BLaER1 treated with 17β-estradiol and CSF1 and Interleukin-3, amounts not matched to agents 10 nM and 100 nM (cell line): Measurements from ENCODE around the gene HOXC13.

Experiments
- H3K27ac ChIP-seq, 11 experiments: shearing (Covaris generic); formaldehyde crosslinking; 2 replicates each; pipeline ENCODE4 v1.8.1; 2022
- H3K27me3 ChIP-seq, 11 experiments: shearing (Covaris generic); formaldehyde crosslinking; 2 replicates each; pipeline ENCODE4 v1.8.1; 2022
- H3K36me3 ChIP-seq, 11 experiments: shearing (Covaris generic); formaldehyde crosslinking; 2 replicates each; pipeline ENCODE4 v1.8.1; 2022
- H3K4me1 ChIP-seq, 10 experiments: shearing (Covaris generic); formaldehyde crosslinking; 2 replicates each; pipeline ENCODE4 v1.8.1; 2022
- H3K4me2 ChIP-seq, 11 experiments: shearing (Covaris generic); formaldehyde crosslinking; 2 replicates each; pipeline ENCODE4 v1.8.1; 2022
- H3K4me3 ChIP-seq, 10 experiments: shearing (Covaris generic); formaldehyde crosslinking; 2 replicates each; pipeline ENCODE4 v1.8.1; 2022
- H3K9ac ChIP-seq, 11 experiments: shearing (Covaris generic); formaldehyde crosslinking; 2 replicates each; pipeline ENCODE4 v1.8.1; 2022
- H3K9me3 ChIP-seq, 11 experiments: shearing (Covaris generic); formaldehyde crosslinking; replicated peaks in 1 of 11; 2 replicates each; pipeline ENCODE4 v1.8.1; 2022
- H4K20me1 ChIP-seq, 11 experiments: shearing (Covaris generic); formaldehyde crosslinking; 2 replicates each; pipeline ENCODE4 v1.8.1; 2022
- Cebpa-rat ChIP-seq, 11 experiments: shearing (Covaris generic); IDR thresholded peaks; 2 replicates each; pipeline ENCODE4 v1.8.1; 2022

HOXC13 gene

GRCh38 chr12:53985994-53986685 lies 47.5 kb downstream of the HOXC13 start:
- Histone ChIP-seq H3K4me1 (peaks cover 0 to 17% (median 0%) of the 10 kb centered on the region in 10 experiments; a peak in 4 of 20 replicates), H3K9ac (no peak overlapping the region), H3K27ac (no peak overlapping the region), H4K20me1 (peaks cover 0 to 91% (median 86%) of the 10 kb centered on the region in 11 experiments; a peak in 17 of 22 replicates), H3K4me2 (no peak overlapping the region), H3K4me3 (no peak overlapping the region), H3K9me3 (peaks cover 6 to 56% (median 26%) of the 10 kb centered on the region in 11 experiments; a peak in 20 of 22 replicates), H3K27me3 (peaks cover 99 to 100% (median 100%) of the 10 kb centered on the region in 11 experiments), H3K36me3 (no peaks in the 10 kb centered on the region)
- no peak for TF ChIP-seq Cebpa-rat (IDR thresholded peaks at IDR 0.05)

- no peak overlapping the region for H3K27ac ChIP-seq
- peaks cover 0 to 91% (median 87%) of the 10 kb centered on the region in 11 experiments; a peak in 17 of 22 replicates for H4K20me1 ChIP-seq
- peaks cover 6 to 51% (median 26%) of the 10 kb centered on the region in 11 experiments; a peak in 20 of 22 replicates for H3K9me3 ChIP-seq
- no peak overlapping the region for H3K9ac ChIP-seq
- no peak overlapping the region for H3K4me2 ChIP-seq
- peaks cover 99 to 100% (median 100%) of the 10 kb centered on the region in 11 experiments for H3K27me3 ChIP-seq
- no peak overlapping the region for H3K4me3 ChIP-seq
- peaks cover 0 to 17% (median 0%) of the 10 kb centered on the region in 10 experiments; a peak in 4 of 20 replicates for H3K4me1 ChIP-seq
- no peak for TF ChIP-seq Cebpa-rat (IDR thresholded peaks at IDR 0.05)
- no peaks in the 10 kb centered on the region for H3K36me3 ChIP-seq
These were observed 48.3 kb downstream of the HOXC13 start for GRCh38 chr12:53986686-53987483.

GRCh38 chr12:53987787-53988230 lies 49.2 kb downstream of the HOXC13 start:
- Histone ChIP-seq H3K4me1 (peaks cover 0 to 17% (median 0%) of the 10 kb centered on the region in 10 experiments; a peak in 4 of 20 replicates), H3K9ac (no peak overlapping the region), H3K36me3 (no peaks in the 10 kb centered on the region), H3K9me3 (peaks cover 6 to 42% (median 24%) of the 10 kb centered on the region in 11 experiments; a peak in 20 of 22 replicates), H3K27ac (no peak overlapping the region), H3K4me3 (no peak overlapping the region), H3K27me3 (peaks cover 99 to 100% (median 100%) of the 10 kb centered on the region in 11 experiments), H3K4me2 (no peak overlapping the region), H4K20me1 (peaks cover 0 to 89% (median 84%) of the 10 kb centered on the region in 11 experiments; a peak in 17 of 22 replicates)
- no peak for TF ChIP-seq Cebpa-rat (IDR thresholded peaks at IDR 0.05)

- peaks cover 0 to 89% (median 82%) of the 10 kb centered on the region in 11 experiments; a peak in 17 of 22 replicates for H4K20me1 ChIP-seq
- no peak overlapping the region for H3K9ac ChIP-seq
- TF ChIP-seq Cebpa-rat (IDR thresholded peaks at IDR 0.05), result no peak
- no peak overlapping the region for H3K27ac ChIP-seq
- peaks cover 0 to 12% (median 0%) of the 10 kb centered on the region in 10 experiments; a peak in 4 of 20 replicates for H3K4me1 ChIP-seq
- peaks cover 99 to 100% (median 100%) of the 10 kb centered on the region in 11 experiments for H3K27me3 ChIP-seq
- H3K9me3 ChIP-seq, result peaks cover 6 to 37% (median 19%) of the 10 kb centered on the region in 11 experiments; a peak in 20 of 22 replicates
- no peak overlapping the region for H3K4me3 ChIP-seq
- H3K4me2 ChIP-seq, result 0 out of 22 replicates have a peak overlapping the region, but pooled peaks of 1 of the 11 experiments have one; percentile 23
- H3K36me3 ChIP-seq, result no peaks in the 10 kb centered on the region
These were observed 50.1 kb downstream of the HOXC13 start for GRCh38 chr12:53988541-53989226.

- no peak for TF ChIP-seq Cebpa-rat (IDR thresholded peaks at IDR 0.05)
- H3K4me2 ChIP-seq, result 0 out of 22 replicates have a peak overlapping the region, but pooled peaks of 2 of the 11 experiments have one; percentile 16 to 23
- peaks cover 6 to 36% (median 19%) of the 10 kb centered on the region in 11 experiments; a peak in 20 of 22 replicates for H3K9me3 ChIP-seq
- no peak overlapping the region for H3K9ac ChIP-seq
- peaks cover 0 to 9% (median 0%) of the 10 kb centered on the region in 10 experiments; a peak in 2 of 20 replicates for H3K4me1 ChIP-seq
- no peaks in the 10 kb centered on the region for H3K36me3 ChIP-seq
- no peak overlapping the region for H3K27ac ChIP-seq
- H3K4me3 ChIP-seq, result no peak overlapping the region
- peaks cover 99 to 100% (median 100%) of the 10 kb centered on the region in 11 experiments for H3K27me3 ChIP-seq
- H4K20me1 ChIP-seq, result peaks cover 0 to 90% (median 84%) of the 10 kb centered on the region in 11 experiments; a peak in 17 of 22 replicates
These were observed 50.8 kb downstream of the HOXC13 start for GRCh38 chr12:53989227-53990113.

GRCh38 chr12:53990311-53991076 lies 51.9 kb downstream of the HOXC13 start:
- no peak for TF ChIP-seq Cebpa-rat (IDR thresholded peaks at IDR 0.05)
- Histone ChIP-seq H3K4me1 (peaks cover 0 to 15% (median 2%) of the 10 kb centered on the region in 10 experiments; a peak in 7 of 20 replicates), H3K9me3 (peaks cover 2 to 31% (median 13%) of the 10 kb centered on the region in 11 experiments; a peak in 20 of 22 replicates), H3K27me3 (peaks cover 100% of the 10 kb centered on the region in 11 experiments), H3K9ac (no peak overlapping the region), H3K4me2 (no peak overlapping the region), H3K4me3 (no peak overlapping the region), H4K20me1 (peaks cover 0 to 96% (median 89%) of the 10 kb centered on the region in 11 experiments; a peak in 17 of 22 replicates), H3K27ac (no peak overlapping the region), H3K36me3 (no peaks in the 10 kb centered on the region)

GRCh38 chr12:53991077-53991460 lies 52.4 kb downstream of the HOXC13 start:
- no peaks in the 10 kb centered on the region for H3K36me3 ChIP-seq
- no peak overlapping the region for H3K4me3 ChIP-seq
- H3K9ac ChIP-seq, result no peak overlapping the region
- peaks cover 0 to 25% (median 7%) of the 10 kb centered on the region in 11 experiments; a peak in 16 of 22 replicates for H3K9me3 ChIP-seq
- H3K4me1 ChIP-seq, result peaks cover 0 to 17% (median 5%) of the 10 kb centered on the region in 10 experiments; a peak in 8 of 20 replicates
- H3K27ac ChIP-seq, result no peak overlapping the region
- peaks cover 0 to 96% (median 86%) of the 10 kb centered on the region in 11 experiments; a peak in 17 of 22 replicates for H4K20me1 ChIP-seq
- no peak for TF ChIP-seq Cebpa-rat (IDR thresholded peaks at IDR 0.05)
- no peak overlapping the region for H3K4me2 ChIP-seq
- H3K27me3 ChIP-seq, result peaks cover 100% of the 10 kb centered on the region in 11 experiments
